ENCODE measurements around the gene ADGRB3.
"Not testable (repeated sequence)": the region's sequence is repeated elsewhere in the genome, so short reads cannot be mapped to it uniquely, and the experiment has no call there.

Gene ADGRB3

DNA sequence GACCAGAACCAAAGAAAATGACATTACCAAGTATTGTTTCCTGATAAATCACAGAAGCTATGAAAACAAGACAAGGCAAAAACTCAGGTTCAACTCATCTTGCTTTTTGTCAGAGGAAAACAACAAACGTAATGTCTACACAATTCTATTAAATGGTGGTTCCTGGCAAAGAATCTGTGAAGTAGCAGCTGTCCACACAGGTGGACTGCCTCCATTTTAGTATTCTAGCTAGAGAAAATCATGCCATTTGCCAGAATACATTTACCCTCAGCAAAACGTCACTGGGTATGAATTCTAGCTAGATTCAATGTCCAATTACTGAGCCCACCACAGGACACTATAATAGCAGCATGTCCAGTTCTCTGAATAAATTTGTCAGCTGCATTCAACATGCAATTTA lies 125.4 kb downstream of the ADGRB3 start:
- no peaks in the 10 kb centered on the region for H3K4me1 Mint-ChIP-seq
- H3K9me3 Mint-ChIP-seq = peaks cover 8% of the 10 kb centered on the region
- no peak for DNase-seq (ENCODE audit: low spot score in 2 of 2)
- no peak for ATAC-seq
- no peak overlapping the region for H3K4me3 Mint-ChIP-seq
- H3K27ac Mint-ChIP-seq = no peak overlapping the region
- H3K36me3 Mint-ChIP-seq = no peaks in the 10 kb centered on the region

DNA sequence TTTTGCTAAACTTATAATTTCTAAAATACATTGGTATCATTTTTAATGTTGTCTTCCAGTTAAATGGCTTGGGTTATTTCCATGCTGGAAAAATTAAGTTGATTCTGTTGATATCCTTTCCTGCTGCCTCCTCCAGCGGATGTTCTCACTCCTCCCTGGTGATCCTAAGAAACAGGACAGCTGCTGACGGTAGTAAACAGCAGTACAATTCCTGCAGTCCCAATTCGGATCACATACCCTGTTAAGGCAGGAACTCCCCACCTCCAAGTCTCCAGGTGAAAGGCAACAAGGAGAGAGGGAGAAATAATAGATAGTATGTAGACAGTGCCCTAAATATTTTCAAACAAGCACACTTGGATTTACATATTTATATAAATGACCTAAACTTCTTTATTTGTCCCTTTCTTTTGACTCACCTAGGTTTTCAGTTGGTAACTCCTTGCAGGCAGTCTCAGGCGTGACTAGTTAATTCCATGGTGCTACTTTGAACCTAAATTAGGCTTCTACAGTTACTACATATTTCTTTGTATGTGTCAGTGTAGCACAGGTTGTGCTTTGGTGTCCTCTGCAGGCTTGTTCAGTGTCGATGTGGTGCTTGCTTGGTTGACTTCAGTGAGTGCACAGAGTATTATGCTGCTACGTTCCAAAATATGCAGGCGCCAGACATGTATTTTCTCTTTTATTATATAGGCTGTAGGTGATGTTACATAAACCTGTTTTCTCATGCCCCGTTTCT lies 126.0 kb downstream of the ADGRB3 start:
- Mint-ChIP-seq H3K27ac (no peak overlapping the region), H3K9me3 (peaks cover 7% of the 10 kb centered on the region), H3K4me3 (no peak overlapping the region), H3K36me3 (no peaks in the 10 kb centered on the region), H3K4me1 (no peaks in the 10 kb centered on the region)
- DNase-seq (ENCODE audit: low spot score in 2 of 2) (no peak), ATAC-seq (no peak)

DNA sequence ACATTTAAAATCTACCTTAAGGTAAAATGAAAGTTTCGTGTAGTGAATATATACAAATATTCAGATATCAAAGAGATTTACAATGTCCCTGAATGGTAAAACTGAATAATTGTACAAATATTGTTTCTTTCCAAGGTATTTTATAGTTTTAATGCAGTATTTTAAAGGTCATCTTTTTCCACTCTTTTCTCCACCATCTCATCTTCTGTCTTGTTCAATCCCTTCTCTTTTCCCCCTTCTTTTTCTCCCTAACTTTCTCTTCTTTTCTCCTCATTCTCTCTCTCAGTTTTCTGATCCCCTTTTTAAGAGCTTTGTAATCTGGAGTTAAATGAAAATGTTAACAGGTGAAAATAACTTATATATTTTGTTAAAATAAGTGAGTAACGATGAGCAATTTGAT lies 126.9 kb downstream of the ADGRB3 start:
- DNase-seq (ENCODE audit: low spot score in 2 of 2) = no peak
- no peaks in the 10 kb centered on the region for H3K4me1 Mint-ChIP-seq
- H3K9me3 Mint-ChIP-seq = peaks cover 7% of the 10 kb centered on the region
- no peak for ATAC-seq
- no peaks in the 10 kb centered on the region for H3K36me3 Mint-ChIP-seq
- H3K4me3 Mint-ChIP-seq = no peak overlapping the region
- H3K27ac Mint-ChIP-seq = no peak overlapping the region

DNA sequence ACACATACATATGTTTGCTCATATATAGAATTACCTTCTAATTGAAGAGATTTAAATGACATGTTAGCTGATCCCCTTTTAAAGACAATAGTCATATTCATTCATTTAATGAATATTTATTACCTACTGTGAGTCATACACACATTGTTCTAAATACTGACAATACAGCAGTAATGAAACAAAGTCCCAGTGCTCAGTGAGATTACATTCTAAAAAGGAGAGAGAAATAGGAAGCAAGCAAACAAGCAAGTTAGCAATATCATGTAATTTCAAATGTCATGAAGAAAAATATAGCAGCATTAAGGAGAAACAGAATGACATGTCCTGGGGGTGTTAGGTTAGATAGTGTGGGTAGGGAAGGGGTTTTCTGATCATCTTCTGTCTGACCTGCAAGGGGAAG lies 136.3 kb downstream of the ADGRB3 start:
- no peak for DNase-seq (ENCODE audit: low spot score in 2 of 2)
- Mint-ChIP-seq H3K36me3 (no peaks in the 10 kb centered on the region), H3K4me1 (no peaks in the 10 kb centered on the region), H3K9me3 (peaks cover 15% of the 10 kb centered on the region), H3K27ac (no peak overlapping the region), H3K4me3 (no peak overlapping the region)
- no peak for ATAC-seq

DNA sequence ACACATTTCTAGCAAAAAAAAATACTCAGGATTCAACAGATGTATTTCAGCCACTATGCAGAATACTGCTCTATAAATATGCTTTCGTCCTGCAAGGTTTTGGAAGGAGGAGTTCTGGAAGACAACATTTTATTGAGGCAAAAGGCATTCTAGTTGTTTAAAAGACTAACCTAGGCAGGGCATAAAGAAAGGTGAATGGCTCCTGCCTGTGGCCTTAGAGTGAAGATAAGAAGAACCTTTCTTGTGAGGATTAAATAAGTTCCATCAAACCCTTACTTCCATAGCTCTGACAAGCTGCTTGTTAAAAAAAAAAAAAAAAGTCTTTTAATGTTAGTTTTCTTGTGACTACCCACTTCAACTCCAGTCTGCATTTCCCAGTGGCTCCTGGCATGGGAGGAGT lies 139.8 kb downstream of the ADGRB3 start:
- H3K27ac Mint-ChIP-seq = no peak overlapping the region
- ATAC-seq (no peak), DNase-seq (ENCODE audit: low spot score in 2 of 2) (no peak)
- peaks cover 11% of the 10 kb centered on the region for H3K9me3 Mint-ChIP-seq
- H3K4me3 Mint-ChIP-seq = no peak overlapping the region
- H3K4me1 Mint-ChIP-seq = no peaks in the 10 kb centered on the region
- no peaks in the 10 kb centered on the region for H3K36me3 Mint-ChIP-seq

DNA sequence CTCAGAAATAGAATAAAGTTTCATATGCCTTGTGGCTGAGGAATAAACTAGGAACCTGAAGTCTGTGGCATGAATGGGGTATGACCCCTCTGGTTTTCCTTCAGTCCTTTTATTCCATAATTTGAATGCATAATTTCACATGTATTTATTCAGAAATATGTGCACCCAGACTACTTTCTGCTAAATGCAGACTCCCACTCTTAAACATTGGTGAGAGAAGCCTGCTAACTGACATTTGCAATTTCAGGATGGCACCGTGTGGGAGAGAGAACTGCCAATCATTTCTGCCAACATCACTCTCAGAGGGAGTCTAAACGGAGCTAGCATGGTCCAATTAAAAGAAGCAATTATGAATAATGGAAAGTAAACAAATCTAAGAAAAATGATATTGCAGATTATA lies 141.3 kb downstream of the ADGRB3 start:
- ATAC-seq = no peak
- DNase-seq (ENCODE audit: low spot score in 2 of 2) = no peak
- no peaks in the 10 kb centered on the region for H3K36me3 Mint-ChIP-seq
- H3K27ac Mint-ChIP-seq = no peak overlapping the region
- peaks cover 10% of the 10 kb centered on the region for H3K9me3 Mint-ChIP-seq
- H3K4me3 Mint-ChIP-seq = no peak overlapping the region
- no peaks in the 10 kb centered on the region for H3K4me1 Mint-ChIP-seq

DNA sequence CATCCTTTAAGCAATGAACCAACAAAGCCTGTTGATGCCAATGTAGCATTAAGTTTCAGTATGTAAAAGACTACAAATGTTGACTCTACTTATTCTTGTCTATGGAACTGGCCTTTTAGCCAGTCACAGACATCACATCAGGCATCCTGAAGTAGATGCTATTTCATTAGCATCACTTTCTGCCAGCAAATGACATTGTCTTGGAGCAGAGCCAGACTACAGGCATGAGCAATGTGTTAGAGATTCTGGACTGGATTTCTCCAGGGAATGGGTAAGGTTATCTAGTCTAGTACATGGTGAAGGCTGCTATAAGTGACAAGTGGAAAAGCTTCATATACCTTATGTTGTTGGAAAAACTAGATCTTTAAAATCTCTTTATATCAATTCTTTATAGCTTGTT lies 142.9 kb downstream of the ADGRB3 start:
- no peaks in the 10 kb centered on the region for H3K4me1 Mint-ChIP-seq
- no peak for DNase-seq (ENCODE audit: low spot score in 2 of 2)
- H3K9me3 Mint-ChIP-seq = peaks cover 3% of the 10 kb centered on the region
- no peak overlapping the region for H3K4me3 Mint-ChIP-seq
- ATAC-seq = no peak
- H3K27ac Mint-ChIP-seq = no peak overlapping the region
- H3K36me3 Mint-ChIP-seq = no peaks in the 10 kb centered on the region

DNA sequence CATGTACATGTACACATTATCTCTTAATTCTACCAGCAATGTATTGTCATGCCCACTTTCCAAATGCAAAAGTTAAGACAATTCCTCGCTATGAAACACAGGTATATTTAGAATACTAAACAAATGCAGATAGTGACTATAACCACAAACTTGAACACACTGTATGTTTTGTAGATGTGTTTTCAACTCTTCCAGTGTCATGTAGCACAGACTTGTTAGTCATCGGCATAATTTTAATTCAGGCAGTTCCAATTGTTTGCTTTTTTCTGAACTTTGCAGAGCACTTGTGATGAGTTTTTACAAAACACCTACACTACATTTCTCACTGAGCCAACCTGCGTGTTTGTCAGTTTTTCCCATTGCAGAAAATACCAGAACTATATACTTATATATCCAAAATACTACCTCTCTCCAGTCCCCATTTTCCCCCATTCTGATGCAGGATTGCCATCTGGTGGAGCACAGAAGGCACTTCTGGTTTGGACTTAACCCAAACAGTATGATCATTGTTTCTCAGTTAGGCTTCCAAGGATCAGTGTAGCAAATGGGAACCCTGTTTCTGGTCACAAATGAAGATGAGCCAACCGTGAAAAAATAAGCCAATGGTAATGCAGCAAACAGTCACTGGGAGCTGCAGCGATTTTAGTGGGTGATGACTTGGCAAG lies 143.4 kb downstream of the ADGRB3 start:
- no peak overlapping the region for H3K27ac Mint-ChIP-seq
- H3K4me3 Mint-ChIP-seq = no peak overlapping the region
- H3K4me1 Mint-ChIP-seq = no peaks in the 10 kb centered on the region
- peaks cover 6% of the 10 kb centered on the region for H3K9me3 Mint-ChIP-seq
- no peaks in the 10 kb centered on the region for H3K36me3 Mint-ChIP-seq
- ATAC-seq (no peak), DNase-seq (ENCODE audit: low spot score in 2 of 2) (no peak)

DNA sequence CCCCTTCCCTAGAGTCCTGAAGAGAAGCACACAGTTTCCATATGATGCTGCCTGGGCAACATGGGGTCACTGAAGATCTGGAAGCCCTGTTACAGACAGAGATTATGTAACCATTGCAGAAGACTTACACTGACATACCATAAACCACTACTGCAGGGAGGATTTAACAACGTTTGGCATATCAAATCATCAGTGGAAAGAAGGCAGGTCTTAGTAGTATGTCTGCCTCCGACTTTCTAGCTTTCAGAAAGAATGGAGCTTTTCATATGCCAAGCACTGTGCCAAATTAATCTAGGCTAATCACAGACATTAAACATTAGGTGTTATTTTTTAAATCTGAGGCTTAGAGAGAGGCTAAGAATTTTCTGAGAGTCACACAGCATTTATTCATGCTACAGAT lies 144.3 kb downstream of the ADGRB3 start:
- no peaks in the 10 kb centered on the region for H3K4me1 Mint-ChIP-seq
- no peak overlapping the region for H3K4me3 Mint-ChIP-seq
- no peak overlapping the region for H3K27ac Mint-ChIP-seq
- H3K9me3 Mint-ChIP-seq = peaks cover 3% of the 10 kb centered on the region
- DNase-seq (ENCODE audit: low spot score in 2 of 2) = no peak
- H3K36me3 Mint-ChIP-seq = no peaks in the 10 kb centered on the region
- ATAC-seq = no peak

DNA sequence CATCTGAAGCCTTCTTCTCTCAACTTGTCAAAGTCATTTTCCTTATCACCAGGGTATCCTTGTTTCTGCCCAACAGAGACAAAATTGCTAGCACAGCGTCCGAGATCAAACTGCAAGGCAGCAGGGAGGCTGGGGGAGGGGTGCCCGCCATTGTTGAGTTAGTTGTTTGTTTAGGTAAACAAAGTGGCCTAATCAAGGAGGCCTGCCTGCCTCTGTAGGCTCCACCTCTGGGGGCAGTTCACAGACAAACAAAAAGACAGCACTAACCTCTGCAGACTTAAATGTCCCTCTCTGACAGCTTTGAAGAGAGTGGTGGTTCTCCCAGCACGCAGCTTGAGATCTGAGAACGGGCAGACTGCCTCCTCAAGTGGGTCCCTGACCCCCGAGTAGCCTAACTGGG lies 155.0 kb downstream of the ADGRB3 start:
- not testable (repeated sequence) for H3K4me3 Mint-ChIP-seq; ATAC-seq; H3K4me1 Mint-ChIP-seq; H3K36me3 Mint-ChIP-seq; H3K9me3 Mint-ChIP-seq; DNase-seq (ENCODE audit: low spot score in 2 of 2); H3K27ac Mint-ChIP-seq

DNA sequence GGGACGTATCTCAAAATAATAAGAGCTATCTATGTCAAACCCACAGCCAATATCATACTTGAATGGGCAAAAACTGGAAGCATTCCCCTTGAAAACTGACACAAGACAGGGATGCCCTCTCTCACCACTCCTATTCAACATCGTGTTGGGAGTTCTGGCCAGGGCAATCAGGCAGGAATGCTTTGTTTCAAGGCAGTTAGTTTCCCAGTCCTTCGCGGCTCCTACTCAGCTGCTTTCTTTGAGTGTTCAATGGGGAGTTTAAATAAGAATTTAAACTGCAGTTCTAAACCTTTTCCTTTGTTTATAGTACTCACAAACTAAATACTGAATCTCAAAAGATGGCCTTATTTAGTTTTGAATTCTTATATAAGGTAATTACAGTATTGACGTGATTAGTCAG lies 179.9 kb downstream of the ADGRB3 start:
- peaks cover 10% of the 10 kb centered on the region for H3K9me3 Mint-ChIP-seq
- not testable (repeated sequence) for H3K4me1 Mint-ChIP-seq; H3K4me3 Mint-ChIP-seq; H3K36me3 Mint-ChIP-seq; ATAC-seq; H3K27ac Mint-ChIP-seq; DNase-seq (ENCODE audit: low spot score in 2 of 2)

DNA sequence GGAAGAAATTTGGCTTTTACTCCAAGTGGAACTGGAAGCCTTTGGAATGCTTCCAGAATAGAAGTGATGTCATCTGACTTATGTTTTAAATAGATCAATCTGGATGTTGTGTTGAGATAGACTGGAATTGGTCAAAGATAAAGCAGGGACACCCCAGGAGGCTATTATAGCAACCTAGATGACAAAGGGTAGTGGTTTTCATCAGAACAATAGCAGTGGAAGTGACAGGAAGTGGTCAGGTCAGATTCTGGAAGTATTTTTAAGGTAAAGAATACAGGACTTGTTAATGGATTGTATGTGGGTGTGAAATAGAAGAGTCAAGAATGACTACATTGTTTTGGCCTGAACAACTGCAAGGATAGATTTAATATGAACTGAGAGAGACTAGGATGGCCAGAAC lies 191.4 kb downstream of the ADGRB3 start:
- H3K4me3 Mint-ChIP-seq = no peak overlapping the region
- no peak overlapping the region for H3K27ac Mint-ChIP-seq
- no peaks in the 10 kb centered on the region for H3K36me3 Mint-ChIP-seq
- H3K4me1 Mint-ChIP-seq = no peaks in the 10 kb centered on the region
- no peak for ATAC-seq
- H3K9me3 Mint-ChIP-seq = peaks cover 20% of the 10 kb centered on the region
- no peak for DNase-seq (ENCODE audit: low spot score in 2 of 2)

DNA sequence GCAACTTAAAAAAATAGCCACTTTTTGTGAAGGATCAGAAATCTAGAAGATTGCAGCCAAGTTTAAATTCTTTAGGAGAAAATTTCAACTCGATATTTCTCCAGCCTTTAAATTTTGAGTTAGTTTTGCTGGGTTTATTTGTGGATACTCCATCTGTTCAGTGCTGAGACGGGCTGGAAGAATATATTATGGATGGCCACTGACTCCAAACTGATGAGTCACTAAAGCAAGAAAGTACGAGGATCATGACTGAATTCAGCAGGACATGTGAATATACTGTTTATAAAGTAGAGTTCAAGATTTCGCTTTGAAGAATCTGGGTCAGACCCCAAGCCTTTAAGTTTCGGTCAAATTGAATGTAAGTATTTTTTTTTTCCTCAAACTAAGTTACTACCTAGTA lies 199.5 kb downstream of the ADGRB3 start:
- ATAC-seq = no peak
- H3K27ac Mint-ChIP-seq = no peak overlapping the region
- H3K4me1 Mint-ChIP-seq = no peaks in the 10 kb centered on the region
- H3K36me3 Mint-ChIP-seq = no peaks in the 10 kb centered on the region
- DNase-seq (ENCODE audit: low spot score in 2 of 2) = no peak
- H3K4me3 Mint-ChIP-seq = no peak overlapping the region
- peaks cover 14% of the 10 kb centered on the region for H3K9me3 Mint-ChIP-seq

DNA sequence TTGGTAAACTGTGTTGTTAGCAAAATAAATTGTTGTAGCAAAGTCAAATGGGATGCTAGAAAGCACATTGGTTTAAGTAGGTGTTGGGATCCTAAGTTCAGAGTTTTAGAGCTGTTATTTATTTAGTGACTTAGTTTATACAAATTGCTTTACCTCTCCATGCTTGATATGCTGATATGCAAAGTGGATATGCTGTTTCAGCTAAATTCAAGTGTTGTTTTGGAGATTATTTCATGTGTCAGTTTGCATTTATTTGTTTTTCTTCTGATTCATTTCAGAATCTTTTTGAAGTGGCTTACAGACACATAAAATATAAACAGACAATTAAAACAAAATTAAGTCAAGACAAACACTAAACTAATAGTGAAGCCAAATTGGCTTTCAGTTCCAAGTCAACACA lies 203.5 kb downstream of the ADGRB3 start:
- no peaks in the 10 kb centered on the region for H3K4me1 Mint-ChIP-seq
- DNase-seq (ENCODE audit: low spot score in 2 of 2) (no peak), ATAC-seq (no peak)
- H3K27ac Mint-ChIP-seq = no peak overlapping the region
- no peaks in the 10 kb centered on the region for H3K36me3 Mint-ChIP-seq
- H3K4me3 Mint-ChIP-seq = no peak overlapping the region
- peaks cover 19% of the 10 kb centered on the region for H3K9me3 Mint-ChIP-seq

DNA sequence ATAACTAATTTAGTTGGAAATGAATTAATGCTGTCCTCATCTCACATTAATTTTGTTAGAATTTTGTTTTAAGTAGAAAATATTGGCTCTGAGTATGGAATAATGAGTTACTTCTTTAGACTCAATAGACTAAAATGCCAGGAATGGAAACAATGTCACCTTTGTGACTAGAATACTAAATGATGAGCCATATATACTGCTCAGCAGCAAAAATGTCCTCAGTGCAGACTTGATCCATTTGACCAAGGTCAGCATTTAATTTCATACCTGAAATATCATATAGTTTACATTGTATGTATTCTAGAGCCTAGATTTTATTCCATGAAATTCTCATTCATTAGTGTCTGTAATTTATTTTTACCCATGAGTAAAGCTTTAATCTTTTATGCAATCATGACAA lies 217.7 kb downstream of the ADGRB3 start:
- DNase-seq (ENCODE audit: low spot score in 2 of 2) (no peak), ATAC-seq (no peak)
- H3K27ac Mint-ChIP-seq = no peak overlapping the region
- H3K4me1 Mint-ChIP-seq = no peaks in the 10 kb centered on the region
- no peak overlapping the region for H3K4me3 Mint-ChIP-seq
- H3K9me3 Mint-ChIP-seq = peaks cover 18% of the 10 kb centered on the region
- no peaks in the 10 kb centered on the region for H3K36me3 Mint-ChIP-seq

DNA sequence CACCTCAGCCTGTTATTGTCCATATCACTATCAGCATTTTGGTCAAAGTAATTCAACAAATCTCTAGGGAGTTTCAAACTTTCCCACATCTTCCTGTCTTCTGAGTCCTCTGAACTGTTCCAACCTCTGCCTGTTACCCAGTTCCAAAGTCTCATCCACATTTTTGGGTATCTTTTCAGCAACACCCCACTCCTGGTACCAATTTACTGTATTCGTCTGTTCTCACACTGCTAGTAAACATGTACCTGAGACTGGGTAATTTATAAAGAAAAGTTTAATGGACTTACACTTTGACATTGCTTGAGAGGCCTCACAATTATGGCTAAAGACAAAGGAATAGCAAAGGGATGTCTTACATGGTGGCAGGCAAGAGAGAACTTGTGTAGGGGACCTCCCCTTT lies 224.2 kb downstream of the ADGRB3 start:
- Mint-ChIP-seq H3K9me3 (peaks cover 23% of the 10 kb centered on the region), H3K27ac (no peak overlapping the region), H3K4me1 (no peaks in the 10 kb centered on the region), H3K4me3 (no peak overlapping the region), H3K36me3 (no peaks in the 10 kb centered on the region)
- ATAC-seq (no peak), DNase-seq (ENCODE audit: low spot score in 2 of 2) (no peak)

Data from stimulated activated effector memory CD8-positive, alpha-beta T cell treated with anti-CD3 and anti-CD28 coated beads, Interleukin-12 subunit alpha, Interleukin-12 subunit beta, amount 100 ng/mL, for 72 hours (primary cell).